ENCODE data around the gene SLC43A1.
"Not testable (repeated sequence)": the region's sequence is repeated elsewhere in the genome, so short reads cannot be mapped to it uniquely, and the experiment has no call there.

Gene SLC43A1

GRCh38 chr11:57460758-57461749, 54.4 kb downstream of the SLC43A1 start:
- peak; percentile 8 to 61 (median 58) for DNase-seq

- DNase-seq, result peak; percentile 15 to 75 (median 58)
These were observed 55.3 kb downstream of the SLC43A1 start, which contains the start of gene RTN4RL2 for GRCh38 chr11:57460022-57460757. RTN4RL2 (plus strand) TSS chr11:57460528; CDS start chr11:57460866, 338 bp downstream.

GRCh38 chr11:57459164-57460021, 56.1 kb downstream of the SLC43A1 start:
- DNase-seq, result peak in 2 of 3 experiments; percentile 49 to 65

- peak in 2 of 3 experiments; percentile 56 to 61 for DNase-seq
These were observed 56.9 kb downstream of the SLC43A1 start for GRCh38 chr11:57458410-57459163.

- DNase-seq, result peak in 2 of 3 experiments; percentile 52 to 56
These were observed 57.5 kb downstream of the SLC43A1 start for GRCh38 chr11:57458060-57458409.

GRCh38 chr11:57457643-57458023, 57.9 kb downstream of the SLC43A1 start:
- no peak for DNase-seq

GRCh38 chr11:57456960-57457642, 58.4 kb downstream of the SLC43A1 start:
- DNase-seq, result peak; percentile 57 to 88 (median 68)

- DNase-seq, result peak in 1 of 3 experiments; percentile 30
These were observed 61.8 kb downstream of the SLC43A1 start for GRCh38 chr11:57453543-57454177.

- DNase-seq, result no peak
These were observed 69.4 kb downstream of the SLC43A1 start for GRCh38 chr11:57446055-57446454.

GRCh38 chr11:57445122-57445394, 70.4 kb downstream of the SLC43A1 start:
- not testable (repeated sequence) for DNase-seq

GRCh38 chr11:57444362-57445121, 71.0 kb downstream of the SLC43A1 start:
- DNase-seq, result no peak

GRCh38 chr11:57440744-57441414, 74.6 kb downstream of the SLC43A1 start:
- DNase-seq, result peak in 1 of 3 experiments; percentile 26

- no peak for DNase-seq
These were observed 75.7 kb downstream of the SLC43A1 start for GRCh38 chr11:57439786-57440185.

GRCh38 chr11:57438345-57439285, 76.9 kb downstream of the SLC43A1 start:
- no peak for DNase-seq

GRCh38 chr11:57436031-57436430, 79.5 kb downstream of the SLC43A1 start:
- DNase-seq, result no peak

GRCh38 chr11:57434640-57435546, 80.6 kb downstream of the SLC43A1 start:
- DNase-seq, result no peak

All from NCI-H1417 (cell line).